Right atrium auricular region (tissue), 2 donors: ENCODE data around the gene RND3. TPM values are rescaled to one million over a fixed set of nuclear protein-coding genes. Genes with fewer than 3 reads are reported as not detected.

Experiments
- DNase-seq: peaks from one replicate; pipeline ENCODE4 v3.0.0-alpha.2; 2019; ENCODE audit warnings: low spot score
- H3K27ac ChIP-seq, 2 donors: fragments of 200-600 bp; sonication (generic); 1 replicate in 1 of 2; 2 replicates in 1 of 2; pipeline ENCODE4 v1.5.1; 2016 to 2019
- H3K27me3 ChIP-seq, 2 donors: fragments of 200-600 bp; sonication (generic); one replicate each; pipeline versions ENCODE4 v1.5.1 to v1.6.0; 2017 to 2019
- H3K36me3 ChIP-seq: fragments of 200-600 bp; sonication (generic); one replicate; pipeline ENCODE4 v1.5.1; 2016
- H3K4me1 ChIP-seq, 2 donors: fragments of 200-600 bp; sonication (generic); one replicate each; pipeline versions ENCODE4 v1.5.1 to v1.6.0; 2017 to 2019
- H3K4me3 ChIP-seq, 2 donors: fragments of 200-600 bp; sonication (generic); 1 replicate in 1 of 2; 2 replicates in 1 of 2; pipeline ENCODE4 v1.5.1; 2017 to 2019; ENCODE audit warnings: mild to moderate bottlenecking in 1 of 2, moderate library complexity in 1 of 2
- H3K9me3 ChIP-seq, 2 donors: fragments of 200-600 bp; sonication (generic); one replicate each; pipeline ENCODE4 v1.5.1; 2019
- CTCF ChIP-seq, 2 donors: fragments of 200-600 bp; sonication (generic); IDR thresholded peaks; one replicate each; pipeline ENCODE4 v1.5.1; 2019; ENCODE audit warnings: antibody characterized with exemption in 2 of 2
- total RNA-seq, 2 donors: library from RNA; depleted of rRNA; stranded (reverse); fragments of >200 nt; gene quantifications; one replicate each; pipeline ENCODE4 v1.1.0, GENCODE V29; 2016

The RND3 gene
- total RNA-seq, 2 donors from 2014 or later: 9.6 to 25.4 TPM

DNA sequence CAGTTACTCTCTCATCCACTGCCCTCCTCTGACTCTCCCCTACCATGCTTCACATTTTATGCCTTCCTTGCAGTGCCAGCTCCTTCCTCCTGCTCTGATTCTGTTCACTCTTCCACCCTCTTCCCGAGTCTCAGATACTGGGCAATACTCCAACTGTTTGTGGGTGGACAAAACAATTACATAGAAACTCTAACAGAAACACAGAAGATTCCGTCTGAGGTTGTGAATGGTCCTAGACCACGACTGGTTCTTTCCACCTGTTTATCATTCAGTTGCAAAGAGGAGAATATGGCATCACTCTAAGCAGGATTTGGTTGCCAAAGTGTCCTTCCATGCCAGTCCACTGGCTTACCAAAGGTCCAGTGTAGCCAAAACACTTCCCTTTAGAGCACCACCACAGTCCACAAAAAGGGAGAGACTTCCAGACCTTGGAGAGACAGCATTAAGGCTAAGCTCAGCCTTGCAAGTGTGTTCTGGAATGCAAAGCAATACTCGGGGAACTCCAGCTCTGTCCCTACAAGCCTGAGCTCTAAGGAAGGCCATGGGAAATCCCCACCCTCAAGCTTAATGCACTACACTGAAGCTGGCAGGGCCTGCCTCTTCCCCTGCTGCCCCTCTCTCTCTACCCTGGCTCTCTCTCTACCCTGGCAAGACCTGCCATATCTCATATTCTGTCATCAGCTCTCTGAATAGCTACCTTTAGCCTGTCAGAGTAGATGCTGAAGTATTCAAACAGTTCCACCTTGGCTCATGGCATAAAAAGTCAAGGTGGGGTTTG lies 33.6 kb upstream of the RND3 start:
- H3K4me1 ChIP-seq: no peaks in the 10 kb centered on the region
- H3K27ac ChIP-seq: no peak overlapping the region
- no peak for DNase-seq
- no peaks in the 10 kb centered on the region for H3K27me3 ChIP-seq
- H3K9me3 ChIP-seq: no peaks in the 10 kb centered on the region
- no peak overlapping the region for H3K4me3 ChIP-seq
- TF ChIP-seq CTCF (IDR thresholded peaks at IDR 0.05): no peak
- no peaks in the 10 kb centered on the region for H3K36me3 ChIP-seq

DNA sequence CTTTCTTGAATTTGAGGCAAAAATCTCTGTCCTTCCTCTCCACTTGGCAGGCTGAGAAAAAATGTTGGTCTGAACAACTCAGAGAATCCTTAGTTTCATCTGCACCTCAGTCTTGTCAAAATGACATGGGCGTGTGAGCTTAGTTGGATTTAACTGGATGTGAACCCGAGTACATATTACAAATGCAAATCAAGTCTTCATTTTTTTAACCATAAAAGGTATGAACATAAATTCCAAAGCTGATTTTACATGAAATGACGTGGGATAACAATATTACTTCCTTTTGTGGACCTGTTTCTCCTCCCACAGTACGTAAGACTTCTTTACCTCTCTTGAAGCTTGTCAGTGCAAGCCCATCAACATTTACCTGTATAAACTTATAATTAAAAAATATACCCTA lies 32.6 kb upstream of the RND3 start:
- TF ChIP-seq CTCF (IDR thresholded peaks at IDR 0.05): no peak
- H3K36me3 ChIP-seq: no peaks in the 10 kb centered on the region
- H3K4me3 ChIP-seq: no peak overlapping the region

DNA sequence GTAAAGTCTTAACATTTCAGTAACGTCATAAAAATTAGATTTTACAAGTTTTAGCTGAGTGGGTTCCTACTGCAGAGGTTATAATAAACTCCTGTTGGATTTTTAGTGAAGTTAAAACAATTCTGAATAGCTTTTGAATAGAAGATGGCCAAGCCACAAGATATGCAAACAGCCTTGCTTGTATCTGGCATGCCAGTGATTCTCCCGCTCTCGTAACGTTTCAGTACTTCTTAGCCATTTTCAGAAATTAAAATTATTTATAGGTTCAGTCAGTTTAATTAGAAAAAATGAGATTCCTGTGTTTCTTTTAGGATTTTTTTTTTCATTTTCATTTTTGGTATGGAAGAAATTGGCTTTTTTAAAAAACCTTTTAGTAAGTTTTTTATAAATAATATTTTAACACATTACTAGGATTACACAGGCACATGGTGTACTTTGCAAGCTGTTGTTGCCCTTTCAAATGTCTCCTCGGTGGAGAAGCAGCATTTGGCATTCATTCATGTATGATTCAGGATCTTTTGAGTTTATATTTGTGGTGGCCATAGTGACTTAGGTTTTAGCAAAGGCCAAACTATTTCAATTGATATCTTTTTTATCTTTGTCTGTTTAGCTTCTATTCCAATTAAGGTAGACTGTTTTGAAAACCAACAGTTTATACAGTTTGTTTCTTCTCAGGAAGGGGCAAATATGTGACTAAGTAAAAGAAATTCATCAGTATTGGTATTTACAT lies 30.6 kb upstream of the RND3 start:
- no peak for DNase-seq
- Histone ChIP-seq H3K9me3 (no peaks in the 10 kb centered on the region), H3K36me3 (no peaks in the 10 kb centered on the region), H3K4me1 (no peaks in the 10 kb centered on the region), H3K4me3 (no peak overlapping the region), H3K27me3 (no peaks in the 10 kb centered on the region), H3K27ac (no peak overlapping the region)
- TF ChIP-seq CTCF (IDR thresholded peaks at IDR 0.05): no peak

More for the DNA sequence above, 32.6 kb upstream of the RND3 start:
- Histone ChIP-seq H3K27me3 (no peaks in the 10 kb centered on the region), H3K4me1 (no peaks in the 10 kb centered on the region), H3K9me3 (no peaks in the 10 kb centered on the region), H3K27ac (no peak overlapping the region)
- no peak for DNase-seq

DNA sequence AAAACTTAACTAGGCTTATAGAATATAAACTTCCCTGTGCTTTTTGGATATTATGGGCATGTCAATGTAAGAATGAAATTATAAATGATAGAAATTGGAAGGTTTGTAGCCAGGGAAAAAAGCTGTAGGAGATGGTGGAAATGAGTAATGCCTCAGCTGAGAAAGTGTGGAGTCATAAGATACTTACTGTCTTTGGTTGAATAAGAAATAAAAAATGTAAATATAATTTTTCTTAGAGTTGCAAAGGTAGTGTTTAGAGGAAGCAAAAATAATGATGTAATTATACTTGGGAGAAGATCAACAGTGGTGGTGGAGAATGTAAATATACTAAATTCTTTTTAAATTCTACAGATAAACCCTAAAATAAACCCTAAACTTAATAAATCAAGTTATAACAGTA lies 26.2 kb upstream of the RND3 start:
- no peak for TF ChIP-seq CTCF (IDR thresholded peaks at IDR 0.05)
- H3K4me1 ChIP-seq: no peaks in the 10 kb centered on the region
- H3K36me3 ChIP-seq: no peaks in the 10 kb centered on the region
- no peak overlapping the region for H3K27ac ChIP-seq
- H3K4me3 ChIP-seq: no peak overlapping the region
- H3K27me3 ChIP-seq: no peaks in the 10 kb centered on the region
- DNase-seq: no peak
- H3K9me3 ChIP-seq: no peaks in the 10 kb centered on the region

DNA sequence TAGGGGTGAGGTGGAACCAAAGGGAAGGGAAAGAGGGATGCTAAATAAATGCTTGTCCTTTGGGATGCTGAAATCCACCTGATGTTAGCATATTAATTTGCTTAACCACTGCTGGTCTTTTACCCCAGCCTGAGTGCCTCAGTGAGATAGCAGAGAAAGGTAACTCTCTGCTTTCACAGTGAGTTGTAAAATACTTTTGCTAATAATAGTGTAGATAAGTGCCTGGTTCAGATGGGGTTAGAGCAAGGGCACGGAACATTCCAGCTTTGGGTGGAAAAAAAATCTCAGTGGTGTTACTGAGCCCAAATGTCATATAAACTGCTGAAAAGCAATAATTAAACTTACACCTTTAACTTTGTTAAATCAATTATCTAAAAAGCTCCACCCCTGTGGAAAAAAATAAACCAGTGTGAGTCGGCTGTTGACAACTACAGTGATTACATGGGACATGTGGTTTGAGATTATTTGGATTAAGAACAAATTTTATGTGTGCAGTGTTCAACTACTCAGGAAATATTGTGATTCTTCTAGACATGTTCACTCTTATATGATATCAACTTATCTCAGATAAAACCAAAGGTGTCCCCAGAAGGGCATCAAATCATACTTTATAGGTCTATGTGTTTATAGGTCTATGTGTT lies 21.1 kb upstream of the RND3 start:
- TF ChIP-seq CTCF (IDR thresholded peaks at IDR 0.05): no peak
- Histone ChIP-seq H3K36me3 (no peaks in the 10 kb centered on the region), H3K4me1 (no peaks in the 10 kb centered on the region), H3K27me3 (no peaks in the 10 kb centered on the region), H3K27ac (no peak overlapping the region), H3K4me3 (no peak overlapping the region), H3K9me3 (no peaks in the 10 kb centered on the region)
- DNase-seq: no peak
